Panc1 (cell line): ENCODE data around the gene CREM. TPM values are rescaled to one million over a fixed set of nuclear protein-coding genes. Genes with fewer than 3 reads are reported as not detected.
"Not testable (repeated sequence)": the region's sequence is repeated elsewhere in the genome, so short reads cannot be mapped to it uniquely, and the experiment has no call there.

Experiments
- ATAC-seq: fragments of 200-7000 bp; cut with Tn5 transposase; 2 replicates; pipeline ENCODE4 v1.9.1; 2020; ENCODE audit warnings: mild to moderate bottlenecking, moderate library complexity
- BruUV-seq: library from RNA; stranded (reverse); fragments of 400-500 nt; replicated peaks from 2 replicates; lab custom pipeline; 2021; lab: Mats Ljungman, UMichigan
- CTCF ChIA-PET: fragments of 300-600 bp; sonication (Branson Sonifier 250); formaldehyde crosslinking; loops from one replicate; lab custom pipeline; 2022; ENCODE audit warnings: antibody characterized with exemption; lab: Charles Lee
- POLR2A ChIA-PET: fragments of 300-600 bp; sonication (Branson Sonifier 250); formaldehyde crosslinking; loops from one replicate; lab custom pipeline; 2022; ENCODE audit warnings: antibody characterized with exemption; lab: Charles Lee
- DNase-seq: peaks from one replicate; pipeline ENCODE4 v3.0.0-alpha.2; 2010; ENCODE audit warnings: low read depth, low spot score
- H3K27ac ChIP-seq: 2 replicates; pipeline ENCODE4 v1.5.1; 2011; ENCODE audit warnings: mild to moderate bottlenecking, low read length, inconsistent platforms
- H3K27me3 ChIP-seq: fragments of 200-500 bp; sonication (Bioruptor generic); 2 replicates; pipeline ENCODE4 v1.6.0; 2014; ENCODE audit warnings: low read length, inconsistent platforms; ENCODE audit not compliant: control insufficient read depth, insufficient read depth
- H3K36me3 ChIP-seq: fragments of 200-500 bp; sonication (Bioruptor generic); 2 replicates; pipeline ENCODE4 v1.5.1; 2014; ENCODE audit warnings: inconsistent platforms, mild to moderate bottlenecking, low read length, moderate library complexity; ENCODE audit not compliant: control insufficient read depth, insufficient read depth
- H3K4me1 ChIP-seq: 2 replicates; pipeline ENCODE4 v1.5.1; 2011; ENCODE audit warnings: inconsistent platforms, mild to moderate bottlenecking, low read length, moderate library complexity; ENCODE audit not compliant: control insufficient read depth, insufficient read depth
- H3K4me3 ChIP-seq, 2 experiments: 2 replicates each; pipeline ENCODE4 v1.5.1; 2011 to 2012; ENCODE audit warnings: low read depth in 2 of 2, low read length in 2 of 2, mild to moderate bottlenecking in 2 of 2, inconsistent platforms in 1 of 2, moderate library complexity in 1 of 2
- H3K9me3 ChIP-seq: fragments of 200-500 bp; sonication (Bioruptor generic); 2 replicates; pipeline ENCODE4 v1.5.1; 2014; ENCODE audit warnings: low read depth, mild to moderate bottlenecking, inconsistent platforms, low read length, moderate library complexity; ENCODE audit not compliant: control insufficient read depth, insufficient read depth
- CTCF ChIP-seq: fragments of 450-650 bp; IDR thresholded peaks from 2 replicates; pipeline ENCODE4 v1.5.1; 2017; ENCODE audit warnings: mild to moderate bottlenecking
- POLR2AphosphoS5 ChIP-seq: IDR thresholded peaks from 2 replicates; pipeline ENCODE4 v1.6.1; 2012; ENCODE audit warnings: mild to moderate bottlenecking, low read depth, low read length, moderate library complexity
- SIN3A ChIP-seq: IDR thresholded peaks from 2 replicates; pipeline ENCODE4 v1.6.1; 2012; ENCODE audit warnings: low read depth, mild to moderate bottlenecking, low read length, moderate library complexity, borderline replicate concordance; ENCODE audit not compliant: insufficient read depth
- TCF7L2 ChIP-seq: IDR thresholded peaks from 2 replicates; pipeline ENCODE4 v1.6.1; 2011; ENCODE audit warnings: mild to moderate bottlenecking, low read depth, low read length, inconsistent platforms
- in situ Hi-C: cut with HindIII; loops from 2 replicates; pipeline ENCODE4 v1.10.0; 2016; ENCODE audit warnings: low sequenced_read_pairs, low pct_unique_long_range_greater_than_20kb
- intact Hi-C: fragments of 100-400 bp; cut with micrococcal nuclease; formaldehyde crosslinking; loops from one replicate; pipeline ENCODE4 v1.10.0; 2022; ENCODE audit not compliant: unreplicated experiment
- total RNA-seq: library from RNA; stranded (reverse); gene quantifications from one replicate; pipeline ENCODE4 v1.2.1, GENCODE V29; 2021; ENCODE audit not compliant: unreplicated experiment
- TF ChIP-seq, protein P1 (sequence below), 2 experiments: IDR thresholded peaks; 2 replicates each; pipeline ENCODE4 v1.6.1; 2011 to 2012; ENCODE audit warnings: low read depth in 2 of 2, control low read depth in 1 of 2, low read length in 1 of 2, mild to moderate bottlenecking in 1 of 2, moderate library complexity in 1 of 2; ENCODE audit not compliant: insufficient read depth in 1 of 2

CREM gene
- total RNA-seq, 1 experiment from 2014 or later, result 13.7 TPM

DNA sequence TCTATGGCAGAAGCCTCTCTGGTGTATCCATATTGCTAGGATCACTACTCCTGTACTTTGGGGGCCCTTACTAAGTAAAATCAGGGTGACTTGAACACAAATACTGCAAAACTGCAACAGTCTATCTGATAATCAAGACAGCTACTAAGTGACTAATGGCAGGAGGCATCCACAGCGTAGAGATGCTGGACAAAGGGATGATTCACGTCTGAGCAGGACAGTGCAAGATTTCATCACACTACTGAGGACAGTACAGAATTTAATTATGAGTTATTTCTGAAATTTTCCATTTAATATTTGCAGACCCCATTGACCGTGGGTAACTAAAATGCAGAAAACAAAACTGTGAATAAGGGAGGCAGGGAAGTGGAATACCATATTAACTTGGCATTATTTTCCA lies 46.9 kb upstream of the CREM start:
- no peak for ATAC-seq

GRCh38 chr10:35080261-35080660 lies 46.4 kb upstream of the CREM start:
- H3K27me3 ChIP-seq, DNase-seq, H3K4me3 ChIP-seq, H3K27ac ChIP-seq, POLR2A ChIA-PET, in situ Hi-C loops, intact Hi-C loops, H3K36me3 ChIP-seq, BruUV-seq, ATAC-seq, H3K4me1 ChIP-seq, H3K9me3 ChIP-seq: not testable (repeated sequence)
- CTCF ChIA-PET, result interaction anchor here (0.5 kb wide), 2 partner anchors 46 to 62 kb away, joined by 5 to 10 read pairs; partner anchors contain the start of gene CREM

More for the DNA sequence above, 46.9 kb upstream of the CREM start:
- Histone ChIP-seq H3K27ac (no peak overlapping the region), H3K27me3 (no peaks in the 10 kb centered on the region), H3K9me3 (peaks cover 5% of the 10 kb centered on the region; the same call in 1 of the 2 replicates), H3K36me3 (no peaks in the 10 kb centered on the region), H3K4me3 (no peak overlapping the region), H3K4me1 (no peaks in the 10 kb centered on the region)
- POLR2A ChIA-PET, result no interaction called here
- TF ChIP-seq POLR2AphosphoS5 (no peak), TCF7L2 (no peak), SIN3A (no peak), CTCF (no peak)
- TF ChIP-seq, protein P1, sequence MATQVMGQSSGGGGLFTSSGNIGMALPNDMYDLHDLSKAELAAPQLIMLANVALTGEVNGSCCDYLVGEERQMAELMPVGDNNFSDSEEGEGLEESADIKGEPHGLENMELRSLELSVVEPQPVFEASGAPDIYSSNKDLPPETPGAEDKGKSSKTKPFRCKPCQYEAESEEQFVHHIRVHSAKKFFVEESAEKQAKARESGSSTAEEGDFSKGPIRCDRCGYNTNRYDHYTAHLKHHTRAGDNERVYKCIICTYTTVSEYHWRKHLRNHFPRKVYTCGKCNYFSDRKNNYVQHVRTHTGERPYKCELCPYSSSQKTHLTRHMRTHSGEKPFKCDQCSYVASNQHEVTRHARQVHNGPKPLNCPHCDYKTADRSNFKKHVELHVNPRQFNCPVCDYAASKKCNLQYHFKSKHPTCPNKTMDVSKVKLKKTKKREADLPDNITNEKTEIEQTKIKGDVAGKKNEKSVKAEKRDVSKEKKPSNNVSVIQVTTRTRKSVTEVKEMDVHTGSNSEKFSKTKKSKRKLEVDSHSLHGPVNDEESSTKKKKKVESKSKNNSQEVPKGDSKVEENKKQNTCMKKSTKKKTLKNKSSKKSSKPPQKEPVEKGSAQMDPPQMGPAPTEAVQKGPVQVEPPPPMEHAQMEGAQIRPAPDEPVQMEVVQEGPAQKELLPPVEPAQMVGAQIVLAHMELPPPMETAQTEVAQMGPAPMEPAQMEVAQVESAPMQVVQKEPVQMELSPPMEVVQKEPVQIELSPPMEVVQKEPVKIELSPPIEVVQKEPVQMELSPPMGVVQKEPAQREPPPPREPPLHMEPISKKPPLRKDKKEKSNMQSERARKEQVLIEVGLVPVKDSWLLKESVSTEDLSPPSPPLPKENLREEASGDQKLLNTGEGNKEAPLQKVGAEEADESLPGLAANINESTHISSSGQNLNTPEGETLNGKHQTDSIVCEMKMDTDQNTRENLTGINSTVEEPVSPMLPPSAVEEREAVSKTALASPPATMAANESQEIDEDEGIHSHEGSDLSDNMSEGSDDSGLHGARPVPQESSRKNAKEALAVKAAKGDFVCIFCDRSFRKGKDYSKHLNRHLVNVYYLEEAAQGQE (IDR thresholded peaks at IDR 0.05; ENCODE audit: insufficient read depth in 1 of 2, low read depth in 2 of 2, low read length in 1 of 2), result no peak
- intact Hi-C loops (no loop called here), in situ Hi-C loops (no loop called here)
- CTCF ChIA-PET, result interaction anchor here (0.5 kb wide), 2 partner anchors 47 to 62 kb away, joined by 5 to 10 read pairs; partner anchors contain the start of gene CREM
- no peak for DNase-seq
- no TSS peak for BruUV-seq

DNA sequence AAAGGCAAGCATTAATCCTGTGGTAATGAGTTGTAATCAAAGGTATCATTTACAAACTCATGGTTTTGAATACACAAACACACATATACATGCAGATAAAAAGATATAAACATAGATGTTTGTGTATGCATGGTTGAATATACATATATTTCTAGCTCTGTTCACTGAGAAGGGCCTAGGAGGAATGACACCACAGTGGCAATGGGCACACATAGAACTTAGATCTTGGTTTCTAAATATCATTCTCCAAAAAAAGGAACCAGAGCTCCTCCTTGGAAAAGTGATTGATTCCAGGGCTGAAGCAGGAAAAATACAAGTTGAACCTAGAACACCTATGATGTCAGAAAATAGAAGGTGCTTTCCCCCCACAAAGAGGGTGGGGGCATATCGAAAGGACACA lies 43.4 kb upstream of the CREM start:
- ATAC-seq (no peak), DNase-seq (no peak)
- Histone ChIP-seq H3K27ac (no peak overlapping the region), H3K4me3 (no peak overlapping the region), H3K9me3 (peaks cover 5% of the 10 kb centered on the region; the same call in 1 of the 2 replicates), H3K36me3 (no peaks in the 10 kb centered on the region), H3K4me1 (peaks cover 7% of the 10 kb centered on the region), H3K27me3 (no peaks in the 10 kb centered on the region)
- intact Hi-C loops, result no loop called here
- in situ Hi-C loops, result no loop called here
- ChIA-PET CTCF (interaction anchor here (0.6 kb wide), 1 partner anchor 73 kb away, joined by 7 read pairs; no protein-coding TSS in a partner anchor), POLR2A (no interaction called here)
- BruUV-seq, result no TSS peak
- TF ChIP-seq, protein P1 (IDR thresholded peaks at IDR 0.05; ENCODE audit: insufficient read depth in 1 of 2, low read depth in 2 of 2, low read length in 1 of 2), result no peak
- TF ChIP-seq CTCF, result no peak
- TF ChIP-seq TCF7L2, result no peak
- TF ChIP-seq SIN3A, result no peak
- no peak for TF ChIP-seq POLR2AphosphoS5
